HG03460 (cell line): ENCODE results near the gene SLC31A2.
"Not testable (repeated sequence)": the region's sequence is repeated elsewhere in the genome, so short reads cannot be mapped to it uniquely, and the experiment has no call there.

Source experiments
- ATAC-seq: cut with Tn5 transposase; IDR thresholded peaks from one replicate; pipeline ENCODE4 v1.9.1; 2021; ENCODE audit not compliant: unreplicated experiment

SLC31A2 gene, protein sequence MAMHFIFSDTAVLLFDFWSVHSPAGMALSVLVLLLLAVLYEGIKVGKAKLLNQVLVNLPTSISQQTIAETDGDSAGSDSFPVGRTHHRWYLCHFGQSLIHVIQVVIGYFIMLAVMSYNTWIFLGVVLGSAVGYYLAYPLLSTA

DNA sequence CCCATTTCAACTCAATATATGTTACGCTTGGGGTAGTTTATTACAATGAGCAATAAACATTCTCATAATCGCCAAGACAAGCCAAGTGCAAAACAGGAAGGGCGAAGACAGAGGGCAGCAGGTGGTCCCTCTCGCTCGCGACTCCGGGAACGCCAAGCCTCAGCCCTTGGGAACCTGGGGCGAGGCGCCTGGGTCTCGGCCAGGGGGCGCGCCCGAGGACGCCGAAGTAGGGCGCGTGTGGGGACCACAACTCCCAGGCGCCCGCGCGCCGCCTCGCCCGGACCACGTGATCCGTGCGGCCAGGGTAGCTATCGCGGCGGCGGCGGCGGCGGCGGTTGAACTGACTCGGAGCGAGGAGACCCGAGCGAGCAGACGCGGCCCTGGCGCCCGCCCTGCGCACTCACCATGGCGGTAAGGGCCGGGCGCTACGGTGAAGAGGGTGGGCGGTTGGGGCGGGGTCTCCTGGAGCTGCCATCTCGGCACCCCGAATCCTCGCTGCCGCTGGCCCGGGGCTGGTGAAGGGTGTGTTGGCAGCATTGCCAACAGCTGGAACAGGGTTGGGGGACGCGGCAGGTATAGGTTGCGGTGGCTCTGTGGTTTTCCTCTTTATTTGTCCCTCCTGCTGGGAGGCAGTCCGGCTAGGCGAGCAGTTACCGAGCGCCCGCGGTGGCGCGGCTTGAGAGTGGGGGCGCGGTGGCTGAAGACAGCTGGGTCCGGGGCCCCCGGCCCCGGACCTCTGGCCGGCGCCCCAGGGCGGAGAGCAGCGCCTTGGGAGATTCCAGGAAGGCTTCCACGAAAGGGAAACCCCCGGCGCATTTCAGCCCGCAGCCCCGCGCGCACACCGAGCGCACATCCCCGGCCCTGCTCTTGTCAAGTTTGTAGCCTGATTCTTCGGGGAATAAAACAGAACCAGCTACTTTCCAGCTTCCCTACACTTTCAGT lies at the start of gene SLC31A2:
Gene SLC31A2, plus strand, starts transcription at position 338 of the 942 bp plus-strand sequence. Its CDS starts 68 bp downstream, at position 406.
- peak; percentile 96 for ATAC-seq

DNA sequence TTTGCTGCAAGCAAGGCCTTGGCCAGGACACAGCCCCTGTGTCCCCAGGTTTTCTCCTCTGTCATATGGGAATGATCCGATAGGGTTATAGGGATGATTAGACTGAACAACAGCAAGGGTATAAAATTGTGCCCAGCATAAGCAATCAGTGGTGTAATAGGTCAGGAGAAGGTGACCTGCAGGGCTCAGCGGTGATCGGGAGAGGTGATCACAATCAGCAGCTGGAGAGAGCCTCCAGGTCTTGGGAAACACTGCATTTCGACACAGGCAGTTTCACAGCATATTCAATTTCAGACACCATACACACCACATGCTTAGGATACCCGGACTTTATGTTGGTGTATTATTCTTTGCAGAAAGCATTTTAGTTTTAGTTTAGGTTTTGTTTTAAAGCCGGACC lies 45.5 kb upstream of the SLC31A2 start:
- ATAC-seq: not testable (repeated sequence)

DNA sequence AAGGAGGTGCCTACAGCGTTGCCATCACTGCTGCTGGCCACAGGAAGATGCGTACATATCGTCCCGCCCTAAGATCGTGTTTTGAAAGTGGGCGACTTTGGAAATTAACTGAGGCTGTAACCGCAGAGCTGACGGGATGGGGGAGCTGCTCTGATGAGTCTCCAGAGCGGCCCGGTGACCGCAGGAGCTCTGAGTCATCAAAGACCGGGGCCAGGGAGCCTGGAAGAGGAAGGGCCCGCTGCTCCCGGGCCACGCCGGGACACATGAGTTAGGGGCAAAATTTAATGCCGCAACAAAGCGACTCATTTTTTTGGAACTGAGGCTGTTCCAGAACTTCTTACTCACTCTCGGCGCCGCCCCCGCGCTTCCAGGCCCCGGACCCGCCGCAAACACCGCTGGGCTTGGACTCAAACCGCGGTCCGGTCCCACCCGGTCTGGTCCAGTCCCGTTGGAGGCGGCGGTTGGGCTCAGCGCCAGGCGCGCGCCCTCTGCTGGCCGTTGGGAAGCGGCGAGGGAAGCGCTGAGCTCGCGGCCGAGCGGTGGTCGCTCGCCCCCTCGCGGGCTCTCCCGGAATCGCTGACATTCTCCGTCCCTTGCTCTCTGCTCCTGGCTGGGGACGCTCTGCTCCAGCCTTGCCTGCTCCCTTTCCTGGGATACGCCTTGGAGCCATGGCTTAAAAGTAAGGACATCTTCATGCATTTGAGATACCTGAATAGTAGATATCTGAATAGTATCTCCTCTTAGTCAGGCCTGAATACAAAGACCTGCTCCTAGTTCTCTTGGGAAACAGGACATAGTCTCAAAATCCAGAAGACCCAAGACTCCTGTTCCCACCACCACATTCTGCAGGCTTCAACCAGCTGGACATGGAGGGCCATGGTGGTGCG lies 39.5 kb upstream of the SLC31A2 start:
- ATAC-seq: not testable (repeated sequence)

DNA sequence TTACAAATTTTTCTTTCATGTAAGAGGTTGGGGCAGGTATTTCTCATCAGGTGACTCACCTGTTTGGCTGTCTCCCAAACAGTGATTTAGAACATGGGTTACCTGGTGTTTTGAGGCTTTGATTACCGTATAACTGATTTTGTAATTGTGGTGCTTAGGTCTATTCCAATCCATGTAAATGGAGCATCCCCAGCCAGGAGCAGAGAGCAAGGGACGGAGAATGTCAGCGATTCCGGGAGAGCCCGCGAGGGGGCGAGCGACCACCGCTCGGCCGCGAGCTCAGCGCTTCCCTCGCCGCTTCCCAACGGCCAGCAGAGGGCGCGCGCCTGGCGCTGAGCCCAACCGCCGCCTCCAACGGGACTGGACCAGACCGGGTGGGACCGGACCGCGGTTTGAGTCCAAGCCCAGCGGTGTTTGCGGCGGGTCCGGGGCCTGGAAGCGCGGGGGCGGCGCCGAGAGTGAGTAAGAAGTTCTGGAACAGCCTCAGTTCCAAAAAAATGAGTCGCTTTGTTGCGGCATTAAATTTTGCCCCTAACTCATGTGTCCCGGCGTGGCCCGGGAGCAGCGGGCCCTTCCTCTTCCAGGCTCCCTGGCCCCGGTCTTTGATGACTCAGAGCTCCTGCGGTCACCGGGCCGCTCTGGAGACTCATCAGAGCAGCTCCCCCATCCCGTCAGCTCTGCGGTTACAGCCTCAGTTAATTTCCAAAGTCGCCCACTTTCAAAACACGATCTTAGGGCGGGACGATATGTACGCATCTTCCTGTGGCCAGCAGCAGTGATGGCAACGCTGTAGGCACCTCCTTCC lies 37.9 kb upstream of the SLC31A2 start:
- ATAC-seq: peak; percentile 55

DNA sequence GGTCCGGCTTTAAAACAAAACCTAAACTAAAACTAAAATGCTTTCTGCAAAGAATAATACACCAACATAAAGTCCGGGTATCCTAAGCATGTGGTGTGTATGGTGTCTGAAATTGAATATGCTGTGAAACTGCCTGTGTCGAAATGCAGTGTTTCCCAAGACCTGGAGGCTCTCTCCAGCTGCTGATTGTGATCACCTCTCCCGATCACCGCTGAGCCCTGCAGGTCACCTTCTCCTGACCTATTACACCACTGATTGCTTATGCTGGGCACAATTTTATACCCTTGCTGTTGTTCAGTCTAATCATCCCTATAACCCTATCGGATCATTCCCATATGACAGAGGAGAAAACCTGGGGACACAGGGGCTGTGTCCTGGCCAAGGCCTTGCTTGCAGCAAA lies 32.0 kb upstream of the SLC31A2 start:
- not testable (repeated sequence) for ATAC-seq

DNA sequence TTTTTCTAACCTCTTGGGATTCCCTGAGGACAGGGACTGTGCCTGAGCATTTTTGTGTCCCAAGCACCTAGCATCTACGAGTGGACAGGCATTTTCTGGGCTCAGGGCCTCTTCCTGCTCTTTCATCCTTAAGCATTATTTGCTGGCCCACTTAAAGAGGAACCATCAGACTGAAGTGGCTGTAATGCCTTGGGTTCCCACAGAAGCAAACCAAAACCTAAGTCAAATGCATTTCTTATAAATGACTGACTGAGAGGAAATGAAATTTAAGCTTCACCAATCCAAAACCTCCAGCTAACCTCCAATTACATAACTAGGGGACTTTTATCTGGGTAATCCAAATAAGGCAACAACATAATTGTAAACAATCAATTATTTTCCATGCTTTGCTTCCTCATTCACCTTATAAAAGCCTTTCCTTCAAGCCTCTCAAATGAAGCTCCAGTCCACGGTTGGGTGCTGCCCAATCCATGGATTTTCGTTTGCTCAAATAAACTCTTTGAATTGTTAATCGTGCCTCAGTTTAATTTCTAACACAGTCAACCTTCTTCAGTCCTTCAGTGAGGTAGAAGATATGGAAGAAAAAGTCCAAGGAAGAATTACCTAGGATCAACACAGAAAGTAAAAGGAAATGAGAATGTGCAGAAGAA lies 25.3 kb upstream of the SLC31A2 start:
- no peak for ATAC-seq

DNA sequence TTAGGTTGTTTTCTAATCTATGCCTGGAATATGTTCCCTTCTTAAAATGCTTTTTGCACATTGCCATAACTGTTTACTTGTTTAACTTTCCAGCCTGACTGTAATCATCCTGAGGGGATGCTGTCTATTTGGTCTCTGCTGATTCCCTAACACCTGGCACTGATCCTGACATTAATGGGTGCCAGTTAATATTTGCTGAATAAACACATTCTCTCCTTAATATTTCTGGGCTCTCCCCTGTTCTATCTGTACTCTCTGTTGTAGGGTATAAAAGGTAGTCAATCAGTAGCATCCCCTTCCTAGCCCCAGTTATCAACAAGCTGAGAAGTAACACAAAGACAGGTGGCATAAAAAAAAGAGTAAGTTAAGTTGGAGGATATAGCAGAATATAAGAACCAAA lies 21.3 kb upstream of the SLC31A2 start:
- no peak for ATAC-seq

DNA sequence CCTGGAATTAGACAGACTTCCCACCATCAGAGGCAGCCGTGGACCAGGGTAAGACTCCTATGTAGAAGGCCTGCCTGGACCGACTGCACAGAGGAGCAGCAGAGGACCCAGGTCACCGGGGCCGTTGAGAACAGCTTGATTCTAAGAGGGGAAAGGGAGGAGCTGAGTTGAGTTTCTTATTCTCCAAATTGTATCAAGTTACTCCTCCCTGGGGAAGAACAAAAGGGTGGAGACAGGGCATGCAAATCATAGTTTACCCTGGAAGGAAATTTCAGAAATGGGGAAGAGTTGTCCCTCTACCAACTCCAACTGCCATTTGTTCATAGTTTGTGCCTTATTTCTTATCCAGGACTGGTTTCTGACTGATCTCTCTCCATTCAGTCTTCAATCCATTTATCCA lies 20.9 kb upstream of the SLC31A2 start:
- ATAC-seq: no peak

DNA sequence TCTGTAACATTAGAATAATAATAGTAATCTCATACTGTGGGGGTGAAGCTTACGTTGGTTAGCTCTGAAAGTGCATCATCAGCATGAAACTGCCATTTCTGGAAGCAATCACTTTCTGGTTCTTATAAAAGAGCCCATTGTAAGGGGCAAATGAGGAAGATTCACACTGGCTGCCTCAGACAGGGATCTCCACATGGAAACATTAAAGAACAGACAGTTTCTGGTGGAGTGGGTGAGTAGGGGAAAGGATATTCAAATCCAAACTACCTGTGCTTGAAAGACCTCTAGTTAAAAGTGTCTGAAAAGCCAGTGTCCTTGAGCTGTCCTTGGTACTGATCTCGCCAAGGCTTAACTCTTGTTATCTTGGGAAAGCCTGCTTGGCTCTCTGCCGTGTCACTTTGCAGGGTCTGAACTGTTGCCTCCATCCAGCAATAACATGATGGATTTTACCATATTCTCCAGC lies 19.1 kb upstream of the SLC31A2 start:
- ATAC-seq: no peak

DNA sequence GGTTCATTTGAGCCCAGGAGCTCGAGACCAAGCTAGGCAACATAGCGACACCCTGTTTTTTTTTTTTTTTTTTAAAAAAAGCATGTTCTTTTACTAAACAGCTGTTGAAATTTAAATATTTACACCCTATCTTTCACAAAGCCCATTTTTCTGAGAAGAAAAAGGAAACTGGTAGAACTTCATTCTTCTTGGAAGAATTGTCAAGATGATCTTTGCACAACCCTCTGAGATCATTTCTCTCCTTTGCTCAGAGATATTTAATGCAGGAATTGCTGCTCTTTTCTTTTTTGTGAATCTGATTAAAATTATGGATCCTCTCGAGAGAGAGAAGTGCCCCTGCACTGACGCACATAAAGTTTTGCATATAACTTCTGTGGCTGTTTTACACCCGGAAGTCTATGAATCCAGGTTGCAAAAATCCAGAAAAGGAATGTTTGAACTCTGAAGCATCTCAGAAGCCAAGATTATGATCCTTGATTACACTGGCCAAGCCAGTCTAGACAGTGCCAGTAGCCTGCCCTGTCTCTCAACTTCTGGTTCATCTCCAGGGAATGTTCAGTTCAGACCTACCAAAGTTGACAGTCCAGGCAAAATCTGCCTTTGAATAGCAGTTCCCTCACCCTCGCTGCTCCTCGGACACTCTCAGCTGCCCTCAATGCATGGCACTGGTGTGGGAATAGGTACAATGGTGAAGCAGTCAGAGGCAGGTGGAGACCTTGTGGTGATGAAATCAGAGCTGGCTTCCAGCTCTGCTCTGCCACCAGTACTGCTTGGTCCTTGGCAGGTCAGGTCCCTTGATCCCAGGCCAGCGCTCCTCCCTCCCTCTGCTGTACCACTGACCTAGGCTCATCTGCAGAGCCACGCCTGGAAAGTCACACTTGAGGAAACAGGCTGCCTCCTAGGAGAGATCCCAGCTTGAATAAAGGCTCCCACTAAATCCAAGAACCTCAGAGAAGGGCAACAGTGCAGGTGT lies 13.3 kb upstream of the SLC31A2 start:
- no peak for ATAC-seq

DNA sequence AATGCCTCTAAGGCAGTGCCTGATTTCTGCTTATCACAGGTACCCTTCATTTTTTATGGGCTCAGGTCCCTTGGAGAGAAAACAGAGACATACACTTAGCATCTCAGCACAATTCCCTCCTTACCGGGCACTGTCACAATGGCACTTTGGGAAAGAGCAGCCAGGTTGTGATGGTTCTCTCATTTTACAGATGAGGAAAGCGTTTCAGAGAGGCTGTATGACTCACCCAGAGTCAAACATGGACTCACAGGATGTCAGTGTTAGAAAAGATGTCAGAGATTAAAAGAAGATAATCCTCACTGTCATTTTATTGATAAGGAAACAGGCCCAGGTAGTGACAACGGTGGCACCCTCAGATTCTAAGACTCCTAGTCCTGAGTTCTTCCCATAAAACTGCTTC lies 12.0 kb upstream of the SLC31A2 start:
- no peak for ATAC-seq

DNA sequence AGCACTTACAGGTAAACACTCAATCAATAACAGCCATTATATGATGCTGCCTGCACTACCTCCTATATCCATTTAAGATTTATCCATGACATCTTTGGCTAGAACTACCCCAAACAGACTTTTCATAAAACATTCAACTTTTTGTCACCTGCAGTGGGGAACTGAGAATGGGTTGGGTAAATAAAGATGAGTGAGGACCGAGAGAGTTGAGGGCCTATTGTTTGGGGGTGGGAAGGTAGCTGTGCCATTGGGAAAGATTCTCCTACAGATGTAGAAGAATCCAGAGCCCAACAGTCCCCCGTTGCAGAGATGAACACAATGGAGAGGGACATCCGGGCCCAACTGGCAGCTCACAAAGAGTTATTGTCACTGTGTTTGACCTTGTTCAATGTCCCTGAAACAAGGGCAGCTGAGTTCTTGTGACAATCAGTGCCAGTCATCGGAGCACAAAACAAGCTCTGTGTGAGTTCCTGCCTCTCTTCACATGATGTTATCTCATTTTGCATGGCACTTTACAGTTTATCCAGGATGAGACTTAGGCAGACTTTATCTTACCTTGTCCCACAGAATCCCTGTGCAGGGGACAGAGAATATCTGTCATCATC lies 11.5 kb upstream of the SLC31A2 start:
- no peak for ATAC-seq

DNA sequence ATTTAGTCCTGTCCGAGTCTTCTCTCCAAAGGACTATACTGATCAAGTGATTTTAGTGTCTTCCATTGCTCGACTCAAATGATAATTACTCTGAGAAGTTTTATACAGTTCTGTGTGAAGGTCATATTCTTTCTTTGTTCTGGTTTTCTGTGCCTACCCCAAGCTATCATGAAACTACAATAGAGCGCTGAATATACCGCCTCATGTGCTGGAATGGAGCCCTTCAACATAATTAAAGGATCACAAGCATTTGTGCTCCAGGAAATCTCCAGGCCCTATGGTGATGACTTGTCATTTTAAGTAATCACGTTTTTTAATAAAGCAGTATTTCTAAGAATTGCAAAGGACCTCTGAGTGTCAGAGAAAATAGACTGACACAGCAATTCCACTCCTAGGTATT lies 10.9 kb upstream of the SLC31A2 start:
- no peak for ATAC-seq

DNA sequence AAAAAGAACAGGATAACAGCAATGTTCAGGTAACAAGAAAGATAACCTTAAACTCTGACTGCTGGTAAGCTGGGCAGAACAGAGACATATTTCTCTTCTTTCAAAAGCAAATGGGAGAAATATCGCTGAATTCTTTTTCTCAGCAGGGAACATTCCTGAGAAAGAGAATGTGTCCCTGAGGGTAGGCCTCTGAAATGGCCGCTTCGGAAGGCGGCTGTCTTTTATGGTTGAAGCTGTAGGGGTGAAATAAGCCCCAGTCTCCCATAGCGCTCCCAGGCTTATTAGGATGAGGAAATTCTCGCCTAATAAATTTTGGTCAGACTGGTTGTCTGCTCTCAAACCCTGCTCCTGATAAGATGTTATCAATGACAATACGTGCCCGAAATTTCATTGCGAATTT lies 9.9 kb upstream of the SLC31A2 start:
- ATAC-seq: not testable (repeated sequence)

DNA sequence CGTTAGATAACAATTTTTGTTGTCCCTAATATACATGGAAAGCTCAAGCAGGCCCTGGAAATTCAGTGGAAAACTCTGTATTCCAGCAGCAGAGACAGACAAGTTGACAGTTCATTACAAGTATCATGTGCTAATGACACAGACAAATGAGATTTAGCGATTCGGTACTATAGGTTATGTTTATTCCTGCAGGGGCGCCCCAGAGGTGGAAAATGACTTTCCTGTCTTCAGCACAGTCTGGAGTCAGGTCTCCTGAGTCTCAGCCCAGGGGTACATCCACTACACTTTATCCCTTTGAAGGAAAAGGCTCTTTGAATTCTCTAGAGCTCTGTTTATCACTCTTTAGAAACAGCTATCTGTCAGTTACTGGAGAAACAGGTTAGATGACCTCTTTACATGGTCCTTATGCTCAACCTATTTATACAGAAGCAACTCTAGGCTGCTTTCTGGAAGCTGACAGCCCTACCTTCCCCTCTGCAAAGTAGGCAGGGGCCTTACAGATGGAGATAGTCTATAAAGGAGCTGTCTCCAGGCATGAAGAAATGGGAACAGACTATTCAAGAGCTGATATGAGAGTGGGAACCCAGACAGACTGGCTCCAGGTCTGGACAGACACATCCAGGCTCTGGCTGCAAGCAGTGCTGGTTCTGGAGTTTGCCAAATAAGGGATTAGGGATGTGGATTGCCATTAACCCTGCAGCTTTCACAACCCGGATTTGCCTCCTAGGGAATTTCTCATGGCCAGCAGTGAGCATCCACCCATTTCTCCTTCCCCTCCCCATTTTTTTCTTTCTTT lies 7.2 kb upstream of the SLC31A2 start:
- no peak for ATAC-seq

DNA sequence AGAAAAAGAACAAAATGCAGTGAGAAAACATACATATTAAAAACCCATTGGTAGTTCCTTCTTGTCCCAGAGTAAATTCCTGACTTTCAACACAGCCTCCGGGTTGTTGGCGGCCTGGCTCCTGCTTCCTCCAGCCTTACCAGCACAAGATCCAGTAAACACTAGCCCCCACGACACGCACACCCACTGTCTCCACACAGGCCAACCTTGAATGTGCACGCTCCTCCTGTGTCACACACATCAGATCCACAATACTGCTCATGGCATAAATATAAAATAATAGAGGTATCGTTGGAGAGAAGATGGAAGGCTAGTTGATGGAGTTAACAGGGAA lies 2.5 kb upstream of the SLC31A2 start:
- ATAC-seq: no peak

DNA sequence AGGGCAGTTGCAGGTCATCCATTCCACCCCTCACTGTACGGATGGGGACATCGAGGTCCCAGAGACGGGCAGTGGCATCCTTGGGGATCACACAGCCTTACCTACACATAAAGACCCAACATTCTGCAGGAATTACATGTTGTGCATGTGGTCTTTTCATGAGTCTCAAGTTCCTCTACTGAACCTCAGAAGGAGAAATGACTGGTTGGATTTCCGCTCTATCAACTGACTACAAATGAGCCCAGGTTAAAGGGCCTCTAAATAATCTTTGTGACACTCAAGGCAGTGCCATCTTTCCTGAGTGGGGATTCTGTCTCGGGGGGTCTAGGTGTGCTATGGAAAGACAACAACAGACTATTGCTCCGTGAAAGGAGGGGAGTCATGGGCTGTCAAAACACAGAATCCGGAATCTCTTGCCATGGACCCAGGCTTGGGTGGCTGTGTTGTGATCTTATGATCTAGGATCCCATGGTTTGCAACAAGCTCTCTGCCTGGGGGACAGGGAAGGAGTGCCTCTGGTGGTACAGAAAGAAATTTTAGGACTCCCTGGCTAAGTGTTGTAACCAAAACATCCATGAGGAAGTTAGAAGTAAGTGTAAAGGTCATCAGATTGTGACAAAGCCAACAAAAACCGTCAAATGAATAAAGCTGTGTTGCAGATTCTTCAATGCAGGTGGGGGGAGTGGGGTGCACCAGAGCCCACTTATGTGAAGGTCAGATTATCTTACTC lies 1.9 kb upstream of the SLC31A2 start:
- ATAC-seq: no peak
